ENCODE results near the gene DERL2. TPM values are rescaled to one million over a fixed set of nuclear protein-coding genes. Genes with fewer than 3 reads are reported as not detected.

DERL2 gene
- total and polyA plus RNA-seq, 9 of the 15 experiments (the other 6 are each of a cell fraction or from before 2014, with no cell fraction given), result 11.5 to 105 (median 30.7) TPM

DNA sequence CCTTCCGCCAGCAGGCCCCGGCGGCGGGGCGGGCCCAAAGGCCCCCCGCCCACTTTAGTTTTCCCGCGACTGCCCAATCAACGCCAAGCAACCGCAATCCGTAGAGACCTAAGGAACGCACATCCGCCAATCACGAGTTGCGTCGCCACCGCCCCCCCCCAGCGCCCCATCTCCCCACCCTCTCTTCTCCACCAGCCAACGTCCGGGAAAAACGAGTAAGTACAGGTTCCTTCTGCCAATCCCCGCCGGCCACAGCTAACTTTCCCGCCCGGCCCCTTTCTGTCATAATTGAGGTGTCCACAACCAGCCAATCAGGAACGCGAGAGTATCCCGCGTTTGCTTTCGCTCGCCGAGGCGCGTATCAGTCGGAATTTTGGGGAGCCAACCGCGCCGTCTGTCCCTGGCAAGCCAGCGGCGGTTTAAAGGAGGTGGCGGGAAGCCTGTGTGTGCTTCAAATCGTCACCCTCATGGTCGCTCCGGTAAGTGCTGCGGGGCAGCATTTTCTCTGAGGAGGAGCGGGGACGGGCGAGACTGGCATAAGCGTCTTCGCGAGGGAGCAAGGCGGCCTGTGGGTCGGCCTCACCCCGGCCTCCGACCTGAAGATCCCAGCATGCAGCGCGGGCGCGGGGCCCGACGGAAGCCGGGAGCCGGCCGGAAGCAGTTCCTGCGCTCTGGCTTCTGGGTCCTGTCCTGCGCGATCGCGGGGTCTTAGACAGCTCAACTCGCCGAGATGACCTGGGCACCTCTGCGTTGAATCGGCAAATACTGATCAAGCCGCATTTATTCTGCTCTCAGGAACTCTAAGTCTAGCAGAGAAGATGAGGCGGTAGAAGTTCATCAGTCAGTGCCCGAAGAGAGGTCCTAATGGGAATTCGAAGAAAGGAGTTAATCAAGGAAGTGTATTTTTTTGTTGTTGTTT, 487 bp upstream of the DERL2 start, which contains the start of gene MIS12 (continued):
- TF ChIP-seq ZNF282 (CRISPR knock-in tag; IDR thresholded peaks at IDR 0.05) (no peak), NEUROD1 (IDR thresholded peaks at IDR 0.05; ENCODE audit: borderline replicate concordance, low read depth, low read length, partially characterized antibody) (peak; percentile 14), CHAMP1 (IDR thresholded peaks at IDR 0.05) (no peak), SIRT6 (IDR thresholded peaks at IDR 0.05; ENCODE audit: low read depth, low read length) (no peak), BRCA1 (IDR thresholded peaks at IDR 0.05) (no peak), BRCA1 (CRISPR knock-in tag; IDR thresholded peaks at IDR 0.05) (no peak), NFXL1 (CRISPR knock-in tag; IDR thresholded peaks at IDR 0.05) (no peak), PHF8 (IDR thresholded peaks at IDR 0.05; ENCODE audit: borderline replicate concordance, low read length) (peak; percentile 91), E2F3 (CRISPR knock-in tag; IDR thresholded peaks at IDR 0.05) (peak; percentile 79), ZNF76 (CRISPR knock-in tag; IDR thresholded peaks at IDR 0.05; ENCODE audit: borderline replicate concordance) (no peak), MCM7 (IDR thresholded peaks at IDR 0.05) (no peak), HMGN3 (IDR thresholded peaks at IDR 0.05; ENCODE audit: borderline replicate concordance, extremely low read depth, insufficient read length, low read depth, low read length) (peak; percentile 66)
- TF ChIP-seq, protein P1, sequence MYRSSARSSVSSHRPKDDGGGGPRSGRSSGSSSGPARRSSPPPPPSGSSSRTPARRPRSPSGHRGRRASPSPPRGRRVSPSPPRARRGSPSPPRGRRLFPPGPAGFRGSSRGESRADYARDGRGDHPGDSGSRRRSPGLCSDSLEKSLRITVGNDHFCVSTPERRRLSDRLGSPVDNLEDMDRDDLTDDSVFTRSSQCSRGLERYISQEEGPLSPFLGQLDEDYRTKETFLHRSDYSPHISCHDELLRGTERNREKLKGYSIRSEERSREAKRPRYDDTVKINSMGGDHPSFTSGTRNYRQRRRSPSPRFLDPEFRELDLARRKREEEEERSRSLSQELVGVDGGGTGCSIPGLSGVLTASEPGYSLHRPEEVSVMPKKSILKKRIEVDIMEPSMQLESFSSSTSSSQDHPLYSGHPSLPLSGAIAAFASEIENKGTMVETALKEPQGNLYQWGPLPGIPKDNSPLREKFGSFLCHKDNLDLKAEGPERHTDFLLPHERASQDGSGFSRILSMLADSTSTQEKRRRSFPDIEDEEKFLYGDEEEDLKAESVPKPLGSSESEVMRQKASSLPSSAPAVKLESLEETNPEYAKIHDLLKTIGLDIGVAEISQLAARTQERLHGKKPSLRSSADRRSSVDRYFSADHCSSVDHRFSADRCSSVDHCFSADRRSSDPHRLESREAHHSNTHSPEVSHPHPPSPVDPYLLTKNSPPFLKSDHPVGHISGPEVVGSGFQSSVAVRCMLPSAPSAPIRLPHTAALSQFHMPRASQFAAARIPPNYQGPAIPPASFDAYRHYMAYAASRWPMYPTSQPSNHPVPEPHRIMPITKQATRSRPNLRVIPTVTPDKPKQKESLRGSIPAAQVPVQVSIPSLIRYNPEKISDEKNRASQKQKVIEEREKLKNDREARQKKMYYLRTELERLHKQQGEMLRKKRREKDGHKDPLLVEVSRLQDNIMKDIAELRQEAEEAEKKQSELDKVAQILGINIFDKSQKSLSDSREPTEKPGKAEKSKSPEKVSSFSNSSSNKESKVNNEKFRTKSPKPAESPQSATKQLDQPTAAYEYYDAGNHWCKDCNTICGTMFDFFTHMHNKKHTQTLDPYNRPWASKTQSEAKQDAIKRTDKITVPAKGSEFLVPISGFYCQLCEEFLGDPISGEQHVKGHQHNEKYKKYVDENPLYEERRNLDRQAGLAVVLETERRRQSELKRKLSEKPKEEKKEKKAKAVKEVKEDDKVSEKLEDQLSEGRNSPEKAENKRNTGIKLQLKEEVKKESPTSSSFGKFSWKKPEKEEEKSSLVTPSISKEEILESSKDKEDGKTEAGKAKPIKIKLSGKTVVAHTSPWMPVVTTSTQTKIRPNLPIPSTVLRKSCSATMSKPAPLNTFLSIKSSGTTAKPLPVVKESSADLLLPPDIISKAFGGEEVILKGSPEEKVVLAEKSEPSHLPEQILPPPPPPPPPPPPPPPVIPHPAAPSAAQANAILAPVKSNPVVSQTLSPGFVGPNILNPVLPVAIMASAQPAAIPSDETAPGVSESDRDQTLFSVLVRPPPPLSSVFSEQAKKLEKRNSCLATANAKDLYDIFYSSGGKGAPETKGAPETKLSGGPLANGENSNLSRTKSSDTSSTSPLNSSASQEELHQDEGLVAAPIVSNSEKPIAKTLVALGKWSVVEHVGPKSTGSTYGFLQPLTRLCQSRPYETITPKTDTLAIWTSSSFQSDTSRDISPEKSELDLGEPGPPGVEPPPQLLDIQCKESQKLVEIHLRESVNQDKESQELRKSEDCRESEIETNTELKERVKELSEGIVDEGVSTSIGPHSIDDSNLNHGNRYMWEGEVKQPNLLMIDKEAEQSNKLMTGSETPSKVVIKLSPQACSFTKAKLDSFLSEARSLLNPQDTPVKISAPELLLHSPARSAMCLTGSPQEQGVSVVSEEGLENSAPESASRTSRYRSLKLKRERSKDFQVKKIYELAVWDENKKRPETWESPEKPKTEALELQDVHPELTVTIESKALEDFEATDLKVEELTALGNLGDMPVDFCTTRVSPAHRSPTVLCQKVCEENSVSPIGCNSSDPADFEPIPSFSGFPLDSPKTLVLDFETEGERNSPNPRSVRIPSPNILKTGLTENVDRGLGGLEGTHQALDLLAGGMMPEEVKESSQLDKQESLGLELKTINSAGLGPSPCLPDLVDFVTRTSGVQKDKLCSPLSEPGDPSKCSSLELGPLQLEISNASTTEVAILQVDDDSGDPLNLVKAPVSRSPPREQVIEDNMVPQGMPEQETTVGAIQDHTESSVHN (IDR thresholded peaks at IDR 0.05; ENCODE audit: borderline replicate concordance in 1 of 2, low read depth in 1 of 2), result no peak
